NCI-H146 treated with DMSO at 0.1 percent for 48 hours (cell line): ENCODE data around the gene KIAA1217.
"Not testable (repeated sequence)": the region's sequence is repeated elsewhere in the genome, so short reads cannot be mapped to it uniquely, and the experiment has no call there.

Experiments
- DNase-seq: peaks from one replicate; lab custom pipeline; 2025; ENCODE audit not compliant: unreplicated experiment; lab: John Stamatoyannopoulos, UW

Gene KIAA1217

DNA sequence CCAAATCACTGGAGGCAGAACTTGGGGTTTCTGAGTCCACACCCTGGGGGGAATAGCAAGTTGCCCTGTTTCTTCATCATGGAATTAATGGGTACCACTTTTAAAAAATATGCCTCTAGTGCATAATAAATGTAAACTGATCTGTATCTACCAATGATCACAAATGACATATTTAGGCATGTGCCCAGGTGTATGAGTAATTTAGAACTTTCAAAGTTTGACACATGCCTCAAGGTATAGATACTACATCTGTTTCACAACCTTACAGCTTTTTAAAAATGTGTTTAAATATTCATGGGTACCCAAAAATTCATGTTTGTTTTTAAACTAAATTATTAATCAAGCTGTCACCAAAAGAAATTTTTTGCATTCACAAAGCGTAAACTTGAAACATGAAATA lies 226.0 kb downstream of the KIAA1217 start:
- no peak for DNase-seq

DNA sequence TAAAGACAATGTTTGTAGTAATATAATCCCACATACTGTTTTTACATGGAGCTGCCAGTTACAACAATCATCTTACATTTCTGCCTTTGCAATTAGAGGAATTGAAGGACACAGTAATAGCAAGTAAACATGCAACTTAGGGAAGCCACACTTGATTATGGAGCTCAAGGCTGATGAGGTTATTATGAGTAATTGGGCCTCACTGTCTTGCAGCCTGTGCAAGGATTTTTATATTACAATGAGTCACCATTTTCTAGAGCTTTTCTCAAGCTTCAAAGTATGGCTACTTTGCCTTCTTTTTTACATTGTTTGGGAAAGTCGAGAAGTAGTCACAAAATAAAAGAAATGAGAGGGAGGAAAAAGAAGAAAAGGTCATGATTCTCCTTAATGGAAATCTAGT lies 226.4 kb downstream of the KIAA1217 start:
- no peak for DNase-seq

DNA sequence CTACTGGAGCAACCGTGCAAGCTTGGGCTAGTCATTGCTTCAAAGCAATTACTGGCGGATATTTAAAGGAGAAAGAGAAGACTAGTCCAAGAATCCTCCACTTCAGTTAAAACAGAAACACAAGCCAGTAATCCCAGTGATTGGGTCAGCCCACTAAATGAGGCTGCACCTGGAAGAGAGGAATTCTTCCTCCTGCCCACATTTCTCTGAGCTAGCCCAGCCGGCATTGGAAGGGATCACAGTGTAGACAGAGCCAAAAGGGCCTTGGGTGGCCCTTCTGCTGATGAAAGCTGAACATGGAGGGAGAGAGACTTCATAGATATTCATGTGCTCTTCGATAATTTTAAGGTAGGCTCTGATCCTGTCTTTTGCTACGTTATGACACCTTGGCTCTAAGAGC lies 228.4 kb downstream of the KIAA1217 start:
- DNase-seq: no peak

DNA sequence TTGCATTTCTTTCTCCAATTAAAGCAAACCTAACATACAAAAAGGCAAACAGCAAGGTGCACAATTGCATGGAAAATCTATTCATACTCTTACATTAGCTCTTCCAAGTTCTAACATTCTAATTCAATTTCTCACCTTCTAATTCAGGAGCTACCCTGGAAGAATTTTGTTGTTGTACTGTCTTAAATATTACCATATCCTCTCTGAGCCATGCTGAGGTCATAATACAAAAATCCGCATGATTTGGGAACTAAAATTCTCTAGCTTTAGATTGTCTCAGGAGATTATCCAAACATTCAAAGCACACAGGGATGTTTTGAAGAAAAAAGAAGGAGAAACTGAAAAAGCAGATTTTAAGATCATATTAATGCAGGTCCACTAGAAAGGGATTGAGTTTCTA lies 229.9 kb downstream of the KIAA1217 start:
- no peak for DNase-seq

DNA sequence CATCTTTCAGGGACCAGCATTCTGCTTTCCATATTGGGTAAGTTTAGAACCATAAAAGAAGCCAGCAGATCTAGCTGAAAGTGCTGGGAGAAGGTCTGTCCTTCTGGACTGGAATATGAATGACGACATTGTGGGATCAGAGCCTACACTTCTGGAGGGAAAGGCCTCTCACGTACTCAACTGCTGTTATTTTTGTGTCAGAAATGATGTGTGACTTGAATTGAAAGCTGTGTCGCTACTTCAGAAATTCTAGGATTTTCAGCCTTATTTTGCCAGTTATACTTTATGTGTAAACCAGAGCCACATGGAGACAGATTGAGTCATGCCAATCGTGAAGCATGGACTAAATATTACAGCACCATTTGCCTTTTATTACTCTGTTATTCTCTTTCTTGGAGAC lies 231.0 kb downstream of the KIAA1217 start:
- no peak for DNase-seq

DNA sequence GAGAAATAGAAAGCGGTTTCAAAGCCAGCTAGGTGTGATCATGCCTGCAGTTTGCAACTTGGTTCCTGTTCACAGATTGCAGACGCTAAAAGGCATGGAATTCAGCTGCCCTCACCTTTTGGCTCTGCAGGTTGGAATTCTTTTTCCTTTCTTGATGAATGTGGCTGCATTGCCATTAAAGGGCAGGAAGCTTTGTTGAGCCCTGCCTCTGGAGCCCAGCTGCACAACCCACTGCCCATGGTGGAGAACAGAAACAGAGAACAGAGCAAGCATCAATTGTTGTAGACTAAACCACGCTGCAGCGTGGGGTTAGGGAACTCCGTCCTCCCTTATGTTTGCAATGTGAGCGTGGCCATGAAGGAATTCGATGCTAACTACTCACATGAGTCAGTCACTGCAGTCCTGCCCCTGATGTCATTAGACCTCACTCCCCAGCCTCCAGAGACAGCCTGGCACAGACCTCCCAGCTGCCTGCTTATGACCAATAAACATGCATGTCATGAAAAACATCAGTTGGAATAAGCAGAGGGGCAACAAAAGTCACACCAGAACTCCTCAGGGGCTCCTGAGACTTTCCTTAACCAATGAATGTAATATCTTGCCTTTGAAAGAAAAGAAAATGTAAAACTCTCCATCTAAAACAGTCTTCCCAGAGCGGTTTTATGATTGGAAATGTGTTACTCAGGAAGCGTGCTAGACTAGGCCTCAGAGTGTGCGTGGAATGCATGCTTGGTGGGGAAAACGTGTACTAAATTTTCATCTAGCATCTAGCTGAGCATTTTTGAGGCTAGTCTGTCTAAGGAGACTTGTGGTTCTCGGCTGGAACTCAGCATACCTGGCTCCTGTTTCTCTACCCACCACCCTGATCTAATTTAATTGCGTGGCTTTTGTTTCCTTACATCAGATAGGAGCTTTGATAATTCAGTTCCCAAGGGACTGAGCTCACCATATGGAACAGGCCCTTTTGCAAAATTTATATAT lies 232.2 kb downstream of the KIAA1217 start:
- DNase-seq: no peak

DNA sequence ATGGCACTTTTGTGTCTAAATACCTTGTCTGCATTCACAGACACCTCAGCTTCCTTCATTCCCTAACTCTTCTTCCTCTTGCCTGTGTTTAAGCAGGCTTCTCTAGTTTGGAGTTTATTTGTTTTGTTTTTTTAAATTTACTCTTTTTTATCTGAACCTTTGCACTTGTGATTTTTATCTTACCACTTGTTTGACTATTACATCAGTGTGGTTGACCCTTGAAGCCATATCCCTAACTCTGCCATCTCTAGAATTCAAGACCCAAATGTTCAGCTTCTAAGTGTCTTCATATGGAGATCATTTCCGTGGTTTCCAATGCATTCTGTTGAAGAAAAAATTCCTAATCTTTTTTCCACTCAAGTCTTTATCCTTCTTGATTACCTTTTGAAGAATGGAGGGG lies 233.3 kb downstream of the KIAA1217 start:
- no peak for DNase-seq

DNA sequence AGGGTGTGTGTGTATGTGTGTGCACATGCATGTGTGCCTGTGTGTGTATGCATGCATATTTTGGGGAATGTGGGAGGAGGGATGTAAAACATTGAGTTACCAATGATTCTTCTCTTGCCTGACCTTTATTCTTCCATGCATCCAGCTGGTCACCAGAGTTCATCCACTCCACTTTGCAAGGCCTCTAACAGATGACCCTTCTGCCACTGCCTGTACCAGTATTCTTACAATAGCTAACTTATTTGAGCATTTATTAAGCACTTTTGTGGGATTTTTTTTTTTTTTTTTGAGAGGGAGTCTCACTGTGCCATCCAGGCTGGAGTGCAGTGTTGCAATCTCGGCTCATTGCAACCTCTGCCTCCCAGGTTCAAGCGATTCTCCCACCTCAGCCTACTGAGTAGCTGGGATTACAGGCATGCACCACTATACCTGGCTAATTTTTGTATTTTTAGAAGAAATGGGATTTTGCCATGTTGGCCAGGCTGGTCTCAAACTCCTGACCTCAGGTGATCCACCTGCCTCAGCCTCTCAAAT lies 233.8 kb downstream of the KIAA1217 start:
- DNase-seq: not testable (repeated sequence)

DNA sequence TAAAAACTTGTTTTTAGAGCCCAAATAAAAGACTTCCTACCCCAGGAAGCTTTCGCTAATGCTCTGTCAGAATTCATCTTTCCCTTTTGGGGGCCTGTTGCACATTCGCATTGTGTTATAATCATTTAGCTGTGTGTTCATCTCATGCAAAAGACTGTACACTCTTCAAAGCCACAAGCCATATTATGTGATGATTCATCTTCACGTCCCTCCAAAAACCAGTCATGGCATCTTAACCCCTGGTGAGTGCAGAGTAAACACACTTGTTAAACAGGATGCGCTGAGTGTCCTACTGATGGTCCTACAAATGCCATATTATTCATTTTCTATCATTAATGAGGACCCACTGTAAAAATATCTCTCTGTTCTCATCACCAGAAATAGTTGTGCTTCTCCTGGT lies 235.4 kb downstream of the KIAA1217 start:
- no peak for DNase-seq

DNA sequence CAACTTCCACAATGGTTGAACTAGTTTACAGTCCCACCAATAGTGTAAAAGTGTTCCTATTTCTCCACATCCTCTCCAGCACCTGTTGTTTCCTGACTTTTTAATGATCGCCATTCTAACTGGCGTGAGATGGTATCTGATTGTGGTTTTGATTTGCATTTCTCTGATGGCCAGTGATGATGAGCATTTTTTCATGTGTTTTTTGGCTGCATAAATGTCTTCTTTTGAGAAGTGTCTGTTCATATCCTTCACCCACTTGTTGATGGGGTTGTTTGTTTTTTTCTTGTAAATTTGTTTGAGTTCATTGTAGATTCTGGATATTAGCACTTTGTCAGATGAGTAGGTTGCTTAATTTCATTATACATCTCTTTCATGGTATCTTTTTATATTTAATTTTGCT lies 237.0 kb downstream of the KIAA1217 start:
- DNase-seq: not testable (repeated sequence)

DNA sequence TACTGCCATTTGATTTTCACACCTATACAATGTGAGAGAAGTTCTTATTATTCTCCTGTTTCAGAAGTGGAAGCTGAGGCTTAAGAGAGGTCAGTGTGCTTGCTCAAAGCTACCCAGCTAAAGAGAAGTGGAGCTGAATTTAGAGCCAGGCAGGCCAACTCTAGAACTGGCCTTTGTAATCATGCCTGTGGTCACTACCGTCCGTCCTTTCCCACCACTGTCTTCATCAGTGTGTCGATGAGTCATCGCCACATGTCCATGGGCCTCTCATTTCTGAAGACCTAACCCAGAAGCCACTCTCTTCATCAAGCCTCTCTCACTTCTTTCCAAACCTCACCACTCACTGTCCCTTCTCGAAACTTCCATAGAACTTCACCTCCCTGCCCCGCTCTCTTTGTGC lies 237.8 kb downstream of the KIAA1217 start:
- DNase-seq: no peak

DNA sequence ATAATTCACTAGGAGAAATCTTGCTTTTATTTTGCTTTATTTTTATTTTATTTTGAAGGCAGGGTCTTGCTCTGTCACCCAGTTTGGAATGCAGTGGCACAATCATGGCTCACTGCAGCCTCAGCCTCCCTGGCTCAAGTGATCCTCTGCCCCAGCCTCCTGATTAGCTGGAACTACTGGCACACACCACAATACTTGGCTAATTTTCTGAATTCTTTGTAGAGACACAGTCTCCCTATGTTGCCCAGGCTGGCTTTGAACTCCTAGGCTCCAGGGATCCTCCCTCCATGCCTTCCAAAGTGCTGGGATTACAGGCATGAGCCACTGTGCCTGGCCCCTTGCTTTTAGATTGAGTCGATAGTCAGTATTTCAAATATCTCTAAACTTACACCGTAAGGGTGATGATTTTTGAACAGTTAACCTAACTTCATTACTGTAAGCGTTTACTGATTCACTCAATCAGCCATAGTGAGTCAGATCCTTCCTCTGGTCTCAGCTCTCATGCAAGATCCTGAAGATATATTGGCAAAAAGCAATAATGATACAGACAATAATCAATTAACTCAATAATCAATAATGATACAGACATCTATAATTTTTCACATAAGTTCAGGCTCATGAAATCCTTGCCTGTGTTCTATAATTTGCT lies 239.5 kb downstream of the KIAA1217 start:
- no peak for DNase-seq

DNA sequence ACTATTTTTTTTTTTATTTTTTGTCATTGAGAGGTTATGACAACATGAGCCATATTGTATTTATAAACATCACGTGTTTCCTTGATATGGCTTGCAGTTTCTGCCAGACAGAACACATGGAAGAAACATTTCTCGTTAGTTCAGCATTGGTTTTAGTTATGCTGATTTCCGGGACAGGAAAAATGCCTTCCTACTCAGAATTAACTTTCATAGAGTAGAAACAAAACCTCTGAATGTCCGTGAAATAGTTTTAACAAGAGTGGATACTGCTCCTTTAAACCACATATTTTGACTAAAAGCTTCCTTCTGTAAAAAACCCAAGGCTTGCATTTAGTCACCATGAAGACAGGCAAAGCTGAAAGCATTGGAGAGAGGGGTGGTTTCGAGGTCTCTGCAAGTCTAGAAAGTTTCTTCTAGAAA lies 240.4 kb downstream of the KIAA1217 start:
- DNase-seq: no peak

DNA sequence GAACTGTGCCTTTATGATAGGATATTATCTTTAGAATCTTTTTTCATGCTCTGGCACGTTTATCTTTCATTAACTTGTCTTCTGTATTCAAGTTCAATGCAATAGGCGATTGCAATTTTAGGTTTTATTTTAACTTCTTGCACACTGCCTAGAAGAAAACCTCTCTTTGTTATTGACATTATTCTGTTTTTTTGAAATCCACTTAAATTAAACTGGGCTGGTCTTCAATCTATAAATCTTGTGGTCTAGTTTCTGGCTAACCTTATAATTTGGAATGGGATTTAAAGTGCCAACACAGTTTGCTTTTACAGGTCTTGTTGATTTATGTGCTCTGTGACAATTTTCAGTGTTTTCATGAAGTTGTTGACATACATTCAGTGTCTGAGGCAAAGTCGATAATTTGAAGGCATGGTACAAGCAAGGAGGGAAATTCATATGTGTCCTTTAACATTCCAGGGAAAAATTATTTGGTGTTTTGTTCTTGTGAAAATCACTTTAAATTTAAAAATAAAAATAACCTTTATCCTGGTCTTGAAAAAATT lies 240.9 kb downstream of the KIAA1217 start:
- DNase-seq: no peak

DNA sequence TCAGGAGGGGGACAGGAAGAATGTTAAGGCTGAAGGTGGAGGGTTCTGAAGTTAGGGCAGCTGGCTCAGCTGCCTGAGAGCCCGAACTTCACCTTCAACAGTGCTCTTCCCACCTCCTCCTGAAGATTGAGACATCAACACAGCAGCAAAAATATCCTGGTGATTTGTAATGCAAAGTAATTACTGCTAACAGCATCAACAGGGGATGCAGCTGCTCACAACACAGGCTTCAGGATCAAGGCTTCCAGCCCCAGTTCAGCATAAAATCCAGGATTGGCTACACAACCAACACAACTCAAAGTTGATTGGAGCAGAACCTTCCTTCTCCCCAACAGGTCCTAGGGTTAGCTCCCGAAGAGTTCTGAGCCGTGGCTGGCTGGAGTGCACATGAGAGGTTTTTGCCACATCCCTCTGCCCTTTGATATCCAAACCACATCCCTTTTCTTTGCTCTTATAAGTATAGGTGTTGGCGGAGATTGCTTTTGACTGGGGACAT lies 242.4 kb downstream of the KIAA1217 start:
- no peak for DNase-seq

DNA sequence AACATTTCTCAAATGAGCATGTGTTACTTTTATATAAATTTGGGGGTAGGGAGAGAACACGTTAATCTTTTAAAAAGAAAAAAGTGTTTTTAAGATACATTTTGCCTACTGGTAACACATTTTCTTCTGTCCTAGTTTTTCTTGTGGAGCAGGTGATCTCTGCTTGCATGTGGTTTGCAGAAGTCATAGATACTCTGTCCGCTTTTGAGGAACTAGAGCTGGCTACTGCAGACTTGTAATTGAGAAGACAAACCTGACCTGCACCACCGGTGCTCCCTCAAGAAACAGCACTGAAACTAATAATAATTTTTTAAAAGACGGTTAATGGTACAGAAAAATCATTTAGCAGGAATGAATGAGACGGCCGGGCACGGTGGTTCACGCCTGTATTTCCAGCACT lies 243.1 kb downstream of the KIAA1217 start:
- DNase-seq: no peak

DNA sequence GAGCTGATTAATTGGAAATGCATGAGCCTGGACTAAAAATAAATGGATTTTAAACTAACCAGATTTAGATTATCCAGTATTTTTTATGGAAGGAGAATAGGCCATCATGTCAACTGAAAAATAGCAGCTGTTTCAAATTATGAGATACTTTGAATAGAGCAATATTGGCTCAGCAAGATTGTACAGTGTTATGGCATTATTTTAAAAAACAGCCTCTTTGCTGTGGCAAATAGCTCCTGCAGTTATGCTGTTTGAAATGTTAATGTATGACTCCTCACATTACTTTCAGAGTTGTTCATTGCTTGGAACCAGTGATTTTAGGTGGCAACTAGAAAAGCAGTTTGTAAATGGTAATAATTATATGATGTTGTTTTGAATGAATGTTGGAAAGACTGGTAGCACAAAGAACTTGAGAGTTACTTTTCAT lies 244.5 kb downstream of the KIAA1217 start:
- no peak for DNase-seq

DNA sequence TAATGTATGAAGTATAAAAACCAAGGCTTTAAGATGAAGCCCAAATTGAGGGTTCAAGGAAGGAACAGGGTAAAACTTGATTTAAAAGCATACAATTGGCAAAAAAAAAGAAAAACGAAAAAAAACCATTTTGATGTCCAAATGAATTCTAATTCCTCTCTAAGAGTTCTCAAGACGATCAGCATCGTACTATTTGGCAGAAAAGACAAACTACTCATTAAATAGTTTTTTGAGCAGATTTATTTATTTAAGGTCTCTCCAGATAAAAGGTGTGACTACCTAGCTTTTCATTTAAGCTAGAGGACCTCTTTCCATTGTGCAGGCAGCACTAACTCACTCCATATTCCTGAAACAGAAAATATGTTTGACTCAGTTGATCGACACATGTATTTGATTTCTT lies 245.0 kb downstream of the KIAA1217 start:
- DNase-seq: no peak

DNA sequence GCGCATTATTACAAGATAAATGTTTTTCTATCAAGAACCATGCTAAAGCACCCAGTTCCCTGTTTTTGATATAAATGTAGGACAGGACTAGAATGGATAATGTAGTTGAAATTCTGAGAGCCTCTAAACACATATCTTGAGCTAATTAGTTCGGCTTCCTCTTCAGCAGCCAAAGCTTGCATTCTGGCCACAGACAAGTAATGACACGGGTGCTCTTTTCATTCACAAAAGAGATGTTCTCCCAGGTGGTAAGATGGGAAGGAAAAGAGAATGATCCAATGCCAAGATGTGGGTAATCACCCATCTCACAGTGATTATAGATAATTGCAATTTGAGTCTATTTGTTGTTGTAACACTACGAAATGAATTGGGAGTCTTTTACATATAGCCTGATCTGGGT lies 246.5 kb downstream of the KIAA1217 start:
- no peak for DNase-seq

DNA sequence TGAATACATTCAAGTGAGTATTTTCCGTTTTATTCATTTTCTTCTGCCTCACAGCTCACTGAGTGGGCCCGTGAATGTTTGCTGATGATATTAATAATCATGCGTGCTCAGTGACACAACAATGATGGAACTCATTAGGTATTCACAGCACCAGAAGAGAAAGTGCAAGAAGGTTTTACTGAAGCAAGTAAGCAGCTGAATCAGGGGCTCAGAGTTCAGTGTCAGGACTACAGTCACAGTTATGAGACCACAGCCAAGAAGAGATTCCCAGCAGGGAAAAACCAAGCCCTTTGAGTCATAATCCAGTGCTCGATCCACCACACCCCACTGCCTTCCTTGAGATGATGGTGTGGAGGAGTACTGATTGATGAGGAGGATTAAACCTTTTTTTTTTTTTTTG lies 247.4 kb downstream of the KIAA1217 start:
- DNase-seq: no peak

DNA sequence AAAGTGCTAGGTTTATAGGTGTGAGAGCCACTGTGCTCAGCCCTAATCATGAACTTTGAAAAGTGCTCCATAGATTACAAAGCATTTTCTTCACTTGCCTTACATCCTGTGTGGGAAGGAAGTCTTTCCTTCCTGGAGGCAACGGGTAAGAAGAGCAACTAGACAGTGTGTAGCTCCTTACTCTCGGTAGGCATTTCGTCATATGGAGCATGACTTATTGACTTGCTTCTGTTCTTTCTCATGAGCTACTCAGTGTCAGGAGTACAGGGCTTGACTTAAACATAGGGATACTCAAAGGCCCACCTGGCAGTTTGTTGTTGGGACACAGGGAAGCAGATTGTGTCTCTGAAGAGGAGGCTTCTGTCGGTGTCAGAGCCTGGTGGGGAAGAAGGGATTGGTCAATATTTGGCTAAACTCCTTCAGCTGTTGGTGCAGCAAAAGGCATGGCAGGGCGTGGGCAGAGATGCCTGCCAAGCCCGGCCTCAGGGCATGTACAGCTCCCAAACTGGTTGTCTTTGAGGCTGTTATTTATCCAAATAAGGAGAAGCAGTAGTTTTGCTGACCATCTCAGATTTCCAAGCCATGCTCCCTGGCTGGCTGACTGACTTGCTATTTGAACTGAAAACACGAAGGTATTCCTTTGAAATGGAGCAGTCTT lies 248.9 kb downstream of the KIAA1217 start:
- DNase-seq: no peak
